NOMO-1 (cell line): Measurements from ENCODE around the gene PARS2.
"Not testable (repeated sequence)": the region's sequence is repeated elsewhere in the genome, so short reads cannot be mapped to it uniquely, and the experiment has no call there.

Experiments
- DNase-seq, 2 experiments: peaks; one replicate each; lab custom pipeline; 2025; ENCODE audit not compliant: unreplicated experiment in 2 of 2; lab: John Stamatoyannopoulos, UW

Gene PARS2

DNA sequence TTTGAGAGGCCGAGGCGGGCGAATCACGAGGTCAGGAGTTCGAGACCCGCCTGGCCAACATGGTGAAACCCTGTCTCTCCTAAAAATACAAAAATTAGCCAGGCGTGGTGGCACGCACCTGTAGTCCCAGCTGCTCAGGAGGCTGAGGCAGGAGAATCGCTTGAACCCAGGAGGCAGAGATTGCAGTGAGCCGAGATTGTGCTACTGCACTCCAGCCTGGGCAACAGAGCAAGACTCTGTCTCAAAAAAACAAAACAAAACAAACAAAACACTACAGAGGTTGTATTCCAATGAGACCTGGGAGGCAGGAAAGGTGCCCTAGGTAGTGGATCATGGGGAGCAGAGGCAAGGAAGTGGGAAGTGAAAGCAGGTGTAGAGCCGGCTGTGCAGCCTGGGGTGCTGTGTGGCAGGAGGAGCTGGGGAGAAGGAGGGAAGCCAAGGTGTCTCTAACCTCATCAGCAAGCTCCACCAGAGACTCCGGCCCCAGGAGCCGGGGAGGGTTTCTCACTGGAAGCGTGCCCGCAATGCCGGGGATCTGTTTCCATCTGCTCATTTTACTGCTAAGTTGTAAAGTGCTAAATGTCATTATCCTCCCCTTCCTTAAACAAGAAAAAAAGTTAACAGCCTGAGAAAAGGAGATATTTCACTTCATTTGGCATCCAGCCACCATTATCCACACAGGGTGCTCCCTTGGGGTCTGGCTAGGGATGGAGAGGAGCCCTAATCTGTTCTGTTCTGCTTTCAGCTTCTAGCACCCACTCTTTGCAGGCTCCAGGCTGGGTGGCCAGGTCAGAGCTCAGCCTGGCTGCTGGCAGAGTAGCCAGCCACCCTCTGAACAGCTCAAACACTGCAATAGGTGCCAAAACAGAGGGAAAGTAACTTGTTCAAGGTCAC lies 11.8 kb upstream of the PARS2 start:
- DNase-seq, result not testable (repeated sequence)

DNA sequence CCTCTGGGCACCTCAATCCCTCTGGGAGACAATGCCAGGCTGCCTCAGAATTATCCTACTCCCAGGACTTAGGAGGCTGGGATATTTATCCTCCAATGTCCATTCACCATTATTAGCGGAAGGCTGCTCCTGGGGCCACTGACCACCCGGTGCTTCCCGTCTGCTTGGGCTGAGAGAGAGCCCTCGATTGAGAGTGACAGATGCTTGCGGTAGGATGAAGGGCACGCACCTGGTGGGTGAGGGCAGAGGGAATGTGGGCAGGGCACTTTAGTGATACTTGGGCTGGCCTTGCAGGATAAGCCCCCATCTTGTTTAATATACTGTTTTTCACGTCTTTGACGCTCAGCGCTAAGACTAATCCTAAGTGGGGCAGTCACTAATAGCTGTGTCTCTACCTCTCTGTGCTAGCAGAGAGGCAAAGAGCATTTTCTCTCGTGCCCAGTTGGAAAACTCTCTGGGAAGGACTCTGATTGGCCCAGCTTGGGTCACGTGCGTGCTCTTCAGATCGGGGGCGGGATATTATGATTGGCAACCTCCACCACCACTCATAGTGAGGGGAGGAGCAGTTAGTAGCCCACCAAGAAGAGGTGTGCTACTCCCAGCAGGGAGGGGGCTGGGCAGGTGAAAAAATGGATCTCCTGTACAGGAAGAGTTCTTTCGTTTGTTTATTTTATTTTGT lies 10.6 kb upstream of the PARS2 start:
- no peak for DNase-seq

DNA sequence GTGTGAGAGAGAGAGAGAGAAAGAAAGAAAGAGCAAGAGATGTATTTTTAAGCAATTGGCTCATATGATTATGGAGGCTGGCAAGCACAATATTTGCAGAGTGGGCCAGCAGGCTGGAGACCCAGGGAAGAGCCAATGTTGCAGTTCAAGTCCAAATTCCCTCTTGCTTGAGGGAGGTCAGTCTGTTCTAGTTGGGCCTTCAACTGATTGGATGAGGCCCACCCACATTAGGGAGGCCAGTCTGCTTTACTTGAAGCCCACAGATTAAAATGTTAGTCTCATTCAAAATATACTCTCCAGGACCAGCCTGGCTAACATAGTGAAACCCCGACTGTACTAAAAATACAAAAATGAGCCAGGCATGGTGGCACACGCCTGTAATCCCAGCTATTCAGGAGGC lies 8.6 kb upstream of the PARS2 start:
- DNase-seq, result no peak

DNA sequence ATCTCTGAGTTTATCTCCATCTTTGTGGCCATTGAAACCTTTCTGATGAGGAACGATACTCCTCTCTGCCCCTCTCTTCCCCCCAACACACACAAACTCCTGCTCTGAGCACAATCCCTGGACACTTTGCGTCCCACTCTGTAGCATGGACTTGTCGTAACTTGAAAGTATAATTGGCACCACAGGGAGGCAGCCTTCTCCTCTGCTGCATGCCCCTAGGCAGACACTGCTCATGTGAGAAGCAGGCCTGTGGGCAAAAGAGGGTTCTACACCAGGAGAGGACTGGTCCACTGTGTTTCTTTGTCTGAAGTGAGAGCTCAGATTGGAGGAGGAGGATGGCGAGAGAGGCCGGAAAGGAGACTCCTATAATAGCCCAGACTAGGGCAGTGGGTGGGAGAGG lies 3.8 kb upstream of the PARS2 start:
- DNase-seq, result no peak

DNA sequence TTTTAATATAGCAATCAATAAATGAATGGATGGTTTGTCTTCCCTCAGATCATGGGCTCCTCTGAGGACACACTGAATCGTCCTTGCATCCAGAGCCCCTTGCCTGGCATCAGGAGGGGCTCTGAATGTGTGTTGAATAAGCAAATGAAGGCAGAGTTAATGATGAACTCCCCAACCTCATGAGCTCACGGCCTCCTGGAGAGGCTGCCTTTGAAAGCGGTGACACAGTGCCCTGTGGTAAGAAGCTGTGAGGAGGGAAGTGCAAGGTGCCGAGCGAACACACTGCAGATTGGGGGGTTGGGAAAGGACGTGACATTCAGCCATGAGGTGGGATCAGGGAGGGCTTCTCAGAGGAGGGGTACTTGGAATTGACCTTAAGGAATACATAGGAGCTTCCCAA lies 3.2 kb upstream of the PARS2 start:
- DNase-seq, result no peak

DNA sequence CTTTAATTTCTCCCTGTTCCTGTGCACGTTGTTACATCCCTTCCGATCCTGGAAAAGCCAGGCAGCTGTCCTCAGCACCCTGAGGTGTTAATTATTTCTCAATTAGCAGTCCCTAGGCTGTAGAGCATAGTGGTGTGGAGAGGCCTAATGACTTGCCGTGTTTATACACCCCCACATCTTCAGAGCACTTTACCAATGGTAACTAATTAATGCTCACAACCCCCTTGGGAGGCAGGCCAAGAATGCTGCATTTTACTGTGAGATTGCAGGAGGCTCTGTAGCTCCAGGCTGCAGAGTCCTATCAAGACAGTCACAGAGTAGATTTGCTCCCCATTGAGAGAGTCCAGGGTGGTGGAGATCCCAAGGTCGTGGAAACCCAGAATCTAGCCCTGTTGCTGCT lies 2.4 kb upstream of the PARS2 start:
- DNase-seq, result no peak

DNA sequence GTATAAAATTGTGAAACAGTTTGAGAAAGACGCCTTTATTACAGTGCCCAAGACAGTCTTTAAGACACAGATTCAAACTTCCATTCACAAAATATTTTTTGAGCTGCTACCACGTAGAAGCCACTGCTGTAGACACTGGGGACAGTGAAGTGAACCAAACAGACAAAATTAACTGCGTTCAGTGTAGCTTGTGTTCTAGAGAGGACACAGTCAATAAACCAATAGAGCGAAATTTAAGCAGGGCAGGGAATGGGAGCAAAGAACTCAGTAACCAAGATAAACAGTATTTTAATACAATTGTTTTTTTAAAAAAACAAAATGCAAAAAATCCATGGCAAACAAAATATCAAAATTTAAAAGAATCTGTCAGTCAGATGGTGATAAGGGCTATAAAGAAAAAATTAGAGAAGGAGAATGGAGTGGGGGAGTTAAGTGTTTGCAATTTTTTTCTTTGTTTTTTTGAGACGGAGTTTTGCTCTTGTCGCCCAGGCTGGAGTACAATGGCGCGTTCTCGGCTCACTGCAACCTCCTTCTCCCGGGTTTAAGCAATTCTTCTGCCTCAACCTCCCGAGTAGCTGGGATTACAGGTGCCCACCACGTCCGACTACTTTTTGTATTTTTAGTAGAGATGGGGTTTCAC lies 719 bp upstream of the PARS2 start:
- DNase-seq, result no peak

DNA sequence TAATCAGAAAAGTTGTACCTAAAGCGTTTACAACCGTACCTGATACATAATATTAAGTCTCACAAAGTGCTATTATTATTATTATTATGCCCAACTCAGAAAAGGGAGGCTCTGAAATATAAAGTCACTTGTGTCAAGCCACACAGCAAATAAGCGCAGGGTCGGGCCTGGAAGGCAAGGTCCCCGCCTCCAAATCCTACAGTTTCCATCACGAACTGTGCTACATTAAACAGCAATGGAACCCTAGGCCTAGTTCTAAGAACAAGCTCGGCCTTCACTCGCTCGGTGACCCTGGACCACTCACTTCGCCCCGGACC lies 549 bp downstream of the PARS2 start:
- peak in 1 of 2 experiments; percentile 19 for DNase-seq

DNA sequence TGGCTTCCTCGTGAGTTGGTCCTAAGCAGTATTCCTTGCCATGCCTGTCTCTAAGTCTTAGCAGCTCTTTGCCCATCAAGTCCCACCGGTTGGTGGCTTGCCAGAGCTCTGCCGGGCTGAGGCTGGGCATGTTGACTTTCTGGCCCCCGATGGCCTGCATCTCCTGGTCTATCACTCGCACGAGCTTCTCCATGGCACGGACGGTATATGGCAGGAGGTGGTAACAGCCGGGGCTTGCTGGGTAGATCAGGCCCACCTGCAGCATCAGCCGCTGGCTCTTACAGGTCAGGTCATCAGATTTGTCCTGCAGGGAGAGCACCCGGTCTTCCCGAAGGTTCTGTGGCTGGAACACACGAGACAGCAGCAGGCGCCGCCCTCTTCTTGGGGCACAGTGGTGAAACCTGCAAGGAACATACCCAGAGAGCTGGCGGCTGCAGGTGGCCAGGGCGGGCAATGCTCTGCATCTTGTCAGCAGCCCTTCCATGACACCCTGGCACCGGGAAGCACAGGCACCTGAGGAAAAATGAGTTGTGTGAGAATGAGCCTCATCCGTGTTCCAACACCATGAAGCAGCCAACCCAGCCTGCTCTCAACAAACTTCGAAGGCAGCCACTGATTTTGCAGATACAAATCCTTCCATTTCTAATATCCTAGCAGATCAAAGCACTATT lies 5.5 kb downstream of the PARS2 start:
- DNase-seq, result no peak

DNA sequence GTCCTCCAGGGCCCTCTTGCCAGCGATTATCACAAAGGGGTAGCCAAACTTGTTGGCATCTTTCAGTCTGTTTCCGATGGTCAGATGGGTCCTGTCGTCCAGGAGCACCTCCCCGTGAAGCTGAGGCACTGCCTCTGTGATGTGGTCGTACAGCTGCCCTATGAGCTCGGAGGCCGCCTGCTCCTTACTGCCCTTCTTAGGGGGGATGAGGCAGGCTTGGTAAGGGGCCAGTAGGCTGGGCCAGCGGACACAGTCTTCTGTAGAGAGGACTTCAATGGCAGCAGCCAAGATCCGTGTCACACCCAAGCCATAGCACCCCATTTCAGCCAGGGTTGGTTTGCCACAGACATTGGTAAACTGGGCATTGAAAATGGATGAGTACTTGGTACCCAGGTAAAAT lies 6.5 kb downstream of the PARS2 start:
- no peak for DNase-seq

DNA sequence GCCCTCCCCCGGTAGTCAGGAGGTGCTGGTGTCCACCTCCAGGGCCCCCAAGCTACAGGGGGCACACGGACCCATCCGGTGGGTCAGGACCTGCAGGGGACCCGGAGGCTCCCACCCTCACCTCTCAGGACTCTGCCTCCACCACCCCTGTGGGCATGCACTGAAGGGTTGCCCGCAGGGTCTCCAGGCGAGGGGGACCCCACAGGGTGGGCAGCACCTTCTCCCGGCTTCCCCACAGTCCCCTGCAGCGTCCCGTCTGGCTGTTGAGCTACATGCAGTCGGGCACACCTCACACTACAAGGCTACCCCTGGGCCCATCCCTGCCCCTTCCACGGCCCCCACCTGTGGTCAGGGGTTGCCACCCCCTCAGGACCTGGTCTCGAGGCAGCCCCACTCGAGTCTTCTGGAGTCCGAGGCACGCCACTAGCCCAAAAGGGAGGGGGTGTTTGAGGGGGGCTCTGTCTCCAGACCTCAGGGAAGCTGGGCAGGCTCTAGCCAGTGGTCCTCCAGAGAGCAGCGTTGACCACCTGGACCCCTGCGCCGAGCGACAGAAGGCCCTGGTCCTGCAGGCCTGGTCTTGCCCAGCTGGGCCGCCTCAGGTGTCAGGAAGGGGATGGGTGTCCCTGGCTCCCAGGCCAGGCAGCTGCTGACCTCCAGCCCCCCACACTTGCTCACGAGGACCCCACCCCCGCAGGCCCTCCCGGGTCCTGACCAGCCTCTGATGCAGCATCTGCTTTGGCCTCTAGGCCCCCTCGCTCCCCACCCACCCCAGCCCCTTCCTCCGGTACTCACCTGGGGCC lies 9.6 kb downstream of the PARS2 start:
- DNase-seq, result no peak

DNA sequence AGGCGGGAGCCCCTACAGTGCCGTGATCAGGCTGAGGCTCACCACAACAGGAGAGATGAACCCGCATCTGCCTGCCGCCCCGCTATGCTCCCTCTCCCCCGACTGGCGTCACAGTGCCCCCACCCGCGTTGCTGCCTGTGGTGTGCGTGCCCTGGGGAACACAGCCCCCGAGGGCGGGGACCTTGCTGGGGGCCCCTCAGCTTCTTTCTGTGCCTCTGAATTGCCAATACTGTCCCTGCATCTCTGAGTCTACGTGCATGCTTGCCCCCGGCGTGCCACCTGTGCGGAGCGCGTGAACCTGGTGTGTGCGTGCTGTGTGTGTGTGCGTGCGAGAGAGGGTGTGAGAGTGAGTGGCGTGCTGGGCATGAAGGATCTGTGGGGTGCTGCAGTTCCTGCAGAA lies 10.3 kb downstream of the PARS2 start:
- no peak for DNase-seq

DNA sequence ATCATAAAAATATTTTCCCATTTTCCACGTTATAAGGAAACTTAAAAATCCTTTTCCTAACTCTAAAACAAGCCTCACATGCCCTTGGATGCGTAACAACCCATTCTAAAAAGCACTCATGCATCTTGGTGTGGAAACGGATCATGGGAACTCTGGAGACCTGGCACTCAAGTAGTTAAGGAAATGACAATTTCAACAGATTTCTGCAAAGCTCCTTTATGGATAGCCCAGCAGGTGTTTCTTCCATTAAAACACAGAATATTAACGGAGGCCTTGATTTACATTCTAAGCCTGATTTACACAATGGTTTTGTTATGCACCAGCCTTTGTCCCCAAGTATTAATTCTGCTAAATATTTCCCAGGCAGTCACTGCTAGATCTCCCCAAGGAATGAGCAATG lies 12.9 kb downstream of the PARS2 start:
- no peak for DNase-seq

DNA sequence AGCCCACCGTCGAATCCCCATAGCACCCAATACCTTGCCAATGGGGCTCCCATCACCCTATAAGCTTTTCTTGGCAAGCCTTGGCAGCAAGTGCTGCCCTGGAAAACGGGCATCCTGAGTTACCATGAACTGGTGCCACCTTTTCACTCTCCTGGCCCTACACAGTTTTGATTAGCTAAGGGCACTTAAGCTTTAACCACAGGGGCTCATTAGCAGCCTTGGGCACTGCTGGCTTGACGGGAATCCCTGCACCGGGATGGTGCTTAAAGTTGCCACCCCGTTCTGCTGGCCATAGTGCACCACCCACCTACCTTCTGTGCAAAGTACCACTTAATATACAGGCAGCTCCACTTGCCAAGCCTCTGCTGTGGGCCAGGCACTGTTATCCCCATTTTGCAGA lies 13.7 kb downstream of the PARS2 start:
- no peak for DNase-seq

DNA sequence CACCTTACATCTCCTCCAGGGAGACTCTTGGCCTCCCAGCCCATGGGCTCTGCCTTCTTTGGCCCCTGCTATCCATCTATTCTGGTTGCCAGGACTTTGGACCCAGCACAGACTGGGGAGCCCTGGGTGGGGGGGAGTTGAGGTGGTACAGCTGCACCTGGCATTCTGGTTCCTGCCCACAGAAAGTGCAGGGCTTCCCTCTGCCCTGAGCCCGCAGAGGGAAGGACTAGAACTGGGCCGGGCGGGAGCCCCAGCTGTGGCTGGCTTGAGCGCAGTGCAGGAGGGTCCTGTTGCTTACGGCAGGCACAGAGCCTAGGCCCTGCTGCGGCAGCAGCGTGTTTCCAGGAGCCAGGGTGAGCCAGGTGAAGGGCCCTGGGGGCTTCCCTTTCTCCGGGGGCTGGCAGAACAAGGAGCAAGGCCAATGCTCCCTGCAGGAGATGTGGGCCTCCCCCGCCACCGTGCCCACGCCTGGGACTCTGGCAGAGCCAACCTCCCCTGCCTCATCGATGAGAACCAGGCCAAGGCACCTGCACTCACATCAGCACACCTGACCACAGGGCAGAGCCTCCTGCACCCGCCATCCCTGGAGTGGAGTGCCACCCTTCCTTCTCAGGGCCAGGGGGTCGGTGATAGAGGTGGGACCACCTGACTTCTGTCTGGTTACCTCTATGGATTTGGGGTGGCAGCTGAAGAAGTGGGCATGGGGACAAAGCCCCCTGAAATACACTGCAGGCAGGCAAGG lies 16.1 kb downstream of the PARS2 start:
- DNase-seq, result no peak

DNA sequence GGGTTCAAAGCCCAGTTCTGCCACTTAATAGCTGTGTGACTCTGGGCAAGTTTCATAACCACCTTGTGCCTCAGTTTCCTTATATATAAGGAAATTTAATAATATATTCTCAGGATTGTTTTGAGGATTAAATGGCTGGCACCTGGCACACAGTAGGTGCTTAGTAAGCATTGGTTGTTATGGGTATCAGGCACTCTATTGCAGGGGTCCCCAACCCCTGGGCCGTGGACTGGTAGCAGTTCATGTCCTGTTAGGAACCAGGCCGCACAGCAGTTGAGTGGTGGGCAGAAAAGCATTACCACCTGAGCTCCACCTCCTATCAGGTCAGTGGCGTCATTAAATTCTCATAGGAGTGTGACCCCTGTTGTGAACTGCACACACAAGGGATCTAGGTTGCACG lies 18.5 kb downstream of the PARS2 start:
- no peak for DNase-seq

DNA sequence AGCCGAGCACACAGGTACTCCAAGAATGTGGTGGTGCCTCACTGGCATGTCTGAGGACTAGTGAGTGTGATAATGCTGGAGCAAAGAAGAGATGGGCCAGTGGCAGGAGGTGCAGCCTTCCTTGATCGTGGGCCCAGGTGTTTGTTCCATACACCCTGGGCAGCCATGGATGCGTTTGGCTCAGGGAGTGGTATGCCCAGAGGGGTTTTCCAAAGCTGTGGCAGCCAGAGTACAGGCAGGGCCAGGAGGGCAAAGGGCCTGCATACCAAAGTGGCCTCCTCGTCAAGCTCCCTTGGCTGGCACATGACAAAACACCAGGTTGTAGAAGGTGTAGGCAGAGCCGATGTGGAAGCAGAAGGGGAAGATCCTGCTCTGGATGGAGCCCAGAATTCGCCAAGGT lies 19.0 kb downstream of the PARS2 start:
- no peak for DNase-seq

DNA sequence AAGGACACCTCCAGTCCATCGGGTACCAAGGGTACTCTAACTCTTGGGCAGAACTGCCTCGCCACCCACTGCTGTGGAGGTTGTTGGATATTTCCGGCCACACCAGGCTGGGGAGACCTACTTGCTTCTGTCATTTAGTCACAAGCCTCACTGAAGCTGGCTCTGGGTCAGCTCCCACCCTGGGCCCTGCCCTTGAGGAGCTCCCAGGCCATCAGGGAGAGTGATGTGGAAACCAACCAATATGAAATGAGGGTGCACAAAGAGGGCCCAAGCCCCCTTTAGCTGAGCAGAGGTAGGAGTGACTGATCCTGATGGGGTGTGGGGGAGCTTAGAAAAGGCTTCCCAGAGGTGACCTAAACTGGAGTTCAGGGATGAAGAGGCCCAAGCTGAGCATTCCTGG lies 19.6 kb downstream of the PARS2 start:
- no peak for DNase-seq

DNA sequence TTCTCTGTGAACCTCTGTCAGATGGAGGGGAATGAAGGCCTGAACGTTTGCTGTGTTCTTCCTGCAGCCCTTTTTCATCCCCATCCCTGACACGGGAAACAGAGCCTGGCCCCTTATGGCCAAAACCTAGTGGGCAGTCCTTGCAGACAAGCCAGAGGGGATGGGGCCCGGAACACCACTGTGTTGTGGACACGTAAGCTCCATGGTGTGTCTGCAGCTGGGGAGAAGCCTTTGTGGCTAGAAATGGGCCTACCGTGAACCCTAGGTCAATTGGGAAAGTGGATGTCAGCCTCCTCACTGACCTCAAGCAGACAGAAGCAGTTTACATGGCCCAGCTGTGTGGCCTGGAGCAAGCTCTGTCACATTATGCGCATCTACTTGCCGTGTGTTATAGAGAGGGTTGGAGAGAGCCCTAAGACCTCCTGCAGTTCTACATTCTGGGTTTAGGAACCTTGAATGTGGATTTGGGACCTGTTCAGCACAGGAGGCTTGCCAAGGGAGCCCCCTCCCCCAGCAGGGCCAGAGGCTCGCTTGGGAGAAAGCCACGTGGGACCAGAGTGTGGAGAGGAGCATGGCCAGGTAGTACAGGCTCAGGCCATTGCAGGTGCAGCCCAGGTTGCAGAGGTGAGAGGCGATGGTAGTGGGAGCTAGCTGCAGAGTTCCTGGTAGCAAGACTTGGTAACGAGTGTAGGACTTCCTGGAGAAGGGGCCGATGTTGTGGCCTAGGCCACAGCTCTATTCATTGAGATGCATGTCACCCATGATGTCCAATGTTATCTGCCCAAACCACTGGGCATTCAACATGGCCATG lies 20.7 kb downstream of the PARS2 start:
- DNase-seq, result no peak
